H1 (cell line): ENCODE results near the gene PDP2. TPM values are rescaled to one million over a fixed set of nuclear protein-coding genes. Genes with fewer than 3 reads are reported as not detected.

Experiments used
- BRCA1 ChIP-seq: IDR thresholded peaks from 2 replicates; pipeline ENCODE4 v1.6.1; 2012; ENCODE audit warnings: low read depth, low read length, improper control_type of control experiment
- EP300 ChIP-seq, 2 experiments: IDR thresholded peaks; 1 replicate in 1 of 2; 2 replicates in 1 of 2; pipeline ENCODE4 v1.6.1; 2011 to 2012; ENCODE audit warnings: low read depth in 2 of 2, low read length in 2 of 2, mild to moderate bottlenecking in 2 of 2, borderline replicate concordance in 1 of 2, inconsistent platforms in 1 of 2, moderate library complexity in 1 of 2
- NANOG ChIP-seq: IDR thresholded peaks from 2 replicates; pipeline ENCODE4 v1.6.1; 2011; ENCODE audit warnings: low read length, low read depth, mild to moderate bottlenecking, inconsistent platforms; ENCODE audit not compliant: insufficient read depth, poor library complexity, severe bottlenecking
- RFX5 ChIP-seq: IDR thresholded peaks from 2 replicates; pipeline ENCODE4 v1.6.1; 2011; ENCODE audit warnings: low read depth, low read length, improper control_type of control experiment, borderline replicate concordance
- RXRA ChIP-seq: IDR thresholded peaks from 2 replicates; pipeline ENCODE4 v1.6.1; 2011; ENCODE audit warnings: low read depth, mild to moderate bottlenecking, low read length, moderate library complexity; ENCODE audit not compliant: insufficient read depth
- SP2 ChIP-seq: IDR thresholded peaks from 2 replicates; pipeline ENCODE4 v1.6.1; 2012; ENCODE audit warnings: mild to moderate bottlenecking, low read length, inconsistent platforms
- USF2 ChIP-seq: IDR thresholded peaks from 2 replicates; pipeline ENCODE4 v1.6.1; 2011; ENCODE audit warnings: low read length, improper control_type of control experiment
- ZNF274 ChIP-seq: IDR thresholded peaks from 2 replicates; pipeline ENCODE4 v1.7.0; 2012; ENCODE audit warnings: low read length, borderline replicate concordance; ENCODE audit errors: extremely low read depth
- polyA plus RNA-seq, 7 experiments: library from polyadenylated mRNA; depleted of rRNA in 3 of 7; stranded (reverse) in 5 of 7; unstranded in 2 of 7; fragments of >200 nt in 5 of 7; fragments of 200-250 nt in 2 of 7; gene quantifications; 1 replicate in 5 of 7; 2 replicates in 1 of 7; 4 replicates in 1 of 7; pipeline versions ENCODE4 v1.2.1 to v1.2.3, GENCODE V29; 2011 to 2013; ENCODE audit warnings: missing spikeins in 2 of 7, mixed read lengths in 2 of 7
- total RNA-seq: library from RNA; stranded (reverse); fragmentation: NEBNext Ultra II Directional; extraction: Animal tissue kit (Norgen Biotek cat#: 25700); gene quantifications from 2 replicates; pipeline ENCODE4 v1.2.1, GENCODE V29; 2021
- TF ChIP-seq, protein P1 (sequence below): fragments of 300-600 bp; sonication (generic); IDR thresholded peaks from 2 replicates; pipeline ENCODE4 v1.7.1; 2012; ENCODE audit warnings: low read length, moderate library complexity, mild to moderate bottlenecking, inconsistent platforms; ENCODE audit not compliant: insufficient replicate concordance
- TF ChIP-seq, protein P2 (sequence below): IDR thresholded peaks from 2 replicates; pipeline ENCODE4 v1.6.1; 2011; ENCODE audit warnings: low read depth, mild to moderate bottlenecking, low read length; ENCODE audit not compliant: insufficient read depth

PDP2 gene
- total and polyA plus RNA-seq, 2 of the 8 experiments (the other 6 are each of a cell fraction or from before 2014, with no cell fraction given): 11.7 to 36.5 TPM

DNA sequence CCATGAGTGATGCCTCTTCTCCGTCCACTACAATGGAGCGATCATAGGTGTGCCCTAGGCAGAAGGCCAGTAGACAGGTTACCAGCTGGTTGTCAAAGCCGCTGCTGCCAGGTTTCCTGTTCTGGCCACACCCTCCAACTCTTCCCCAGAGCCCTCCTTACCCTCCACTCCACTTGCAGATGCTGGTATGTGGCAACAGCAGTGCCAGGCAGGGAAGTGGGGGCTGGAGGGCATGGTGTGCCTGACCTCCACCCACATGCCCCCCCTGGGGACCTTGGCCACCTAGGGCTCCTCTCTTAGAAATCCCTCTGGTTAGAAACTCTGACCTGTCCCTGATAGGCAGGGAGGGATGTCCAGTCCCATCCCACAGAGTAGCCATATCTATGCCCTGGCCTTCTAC is 43.6 kb downstream of the PDP2 start (continued):
- TF ChIP-seq, protein P1, sequence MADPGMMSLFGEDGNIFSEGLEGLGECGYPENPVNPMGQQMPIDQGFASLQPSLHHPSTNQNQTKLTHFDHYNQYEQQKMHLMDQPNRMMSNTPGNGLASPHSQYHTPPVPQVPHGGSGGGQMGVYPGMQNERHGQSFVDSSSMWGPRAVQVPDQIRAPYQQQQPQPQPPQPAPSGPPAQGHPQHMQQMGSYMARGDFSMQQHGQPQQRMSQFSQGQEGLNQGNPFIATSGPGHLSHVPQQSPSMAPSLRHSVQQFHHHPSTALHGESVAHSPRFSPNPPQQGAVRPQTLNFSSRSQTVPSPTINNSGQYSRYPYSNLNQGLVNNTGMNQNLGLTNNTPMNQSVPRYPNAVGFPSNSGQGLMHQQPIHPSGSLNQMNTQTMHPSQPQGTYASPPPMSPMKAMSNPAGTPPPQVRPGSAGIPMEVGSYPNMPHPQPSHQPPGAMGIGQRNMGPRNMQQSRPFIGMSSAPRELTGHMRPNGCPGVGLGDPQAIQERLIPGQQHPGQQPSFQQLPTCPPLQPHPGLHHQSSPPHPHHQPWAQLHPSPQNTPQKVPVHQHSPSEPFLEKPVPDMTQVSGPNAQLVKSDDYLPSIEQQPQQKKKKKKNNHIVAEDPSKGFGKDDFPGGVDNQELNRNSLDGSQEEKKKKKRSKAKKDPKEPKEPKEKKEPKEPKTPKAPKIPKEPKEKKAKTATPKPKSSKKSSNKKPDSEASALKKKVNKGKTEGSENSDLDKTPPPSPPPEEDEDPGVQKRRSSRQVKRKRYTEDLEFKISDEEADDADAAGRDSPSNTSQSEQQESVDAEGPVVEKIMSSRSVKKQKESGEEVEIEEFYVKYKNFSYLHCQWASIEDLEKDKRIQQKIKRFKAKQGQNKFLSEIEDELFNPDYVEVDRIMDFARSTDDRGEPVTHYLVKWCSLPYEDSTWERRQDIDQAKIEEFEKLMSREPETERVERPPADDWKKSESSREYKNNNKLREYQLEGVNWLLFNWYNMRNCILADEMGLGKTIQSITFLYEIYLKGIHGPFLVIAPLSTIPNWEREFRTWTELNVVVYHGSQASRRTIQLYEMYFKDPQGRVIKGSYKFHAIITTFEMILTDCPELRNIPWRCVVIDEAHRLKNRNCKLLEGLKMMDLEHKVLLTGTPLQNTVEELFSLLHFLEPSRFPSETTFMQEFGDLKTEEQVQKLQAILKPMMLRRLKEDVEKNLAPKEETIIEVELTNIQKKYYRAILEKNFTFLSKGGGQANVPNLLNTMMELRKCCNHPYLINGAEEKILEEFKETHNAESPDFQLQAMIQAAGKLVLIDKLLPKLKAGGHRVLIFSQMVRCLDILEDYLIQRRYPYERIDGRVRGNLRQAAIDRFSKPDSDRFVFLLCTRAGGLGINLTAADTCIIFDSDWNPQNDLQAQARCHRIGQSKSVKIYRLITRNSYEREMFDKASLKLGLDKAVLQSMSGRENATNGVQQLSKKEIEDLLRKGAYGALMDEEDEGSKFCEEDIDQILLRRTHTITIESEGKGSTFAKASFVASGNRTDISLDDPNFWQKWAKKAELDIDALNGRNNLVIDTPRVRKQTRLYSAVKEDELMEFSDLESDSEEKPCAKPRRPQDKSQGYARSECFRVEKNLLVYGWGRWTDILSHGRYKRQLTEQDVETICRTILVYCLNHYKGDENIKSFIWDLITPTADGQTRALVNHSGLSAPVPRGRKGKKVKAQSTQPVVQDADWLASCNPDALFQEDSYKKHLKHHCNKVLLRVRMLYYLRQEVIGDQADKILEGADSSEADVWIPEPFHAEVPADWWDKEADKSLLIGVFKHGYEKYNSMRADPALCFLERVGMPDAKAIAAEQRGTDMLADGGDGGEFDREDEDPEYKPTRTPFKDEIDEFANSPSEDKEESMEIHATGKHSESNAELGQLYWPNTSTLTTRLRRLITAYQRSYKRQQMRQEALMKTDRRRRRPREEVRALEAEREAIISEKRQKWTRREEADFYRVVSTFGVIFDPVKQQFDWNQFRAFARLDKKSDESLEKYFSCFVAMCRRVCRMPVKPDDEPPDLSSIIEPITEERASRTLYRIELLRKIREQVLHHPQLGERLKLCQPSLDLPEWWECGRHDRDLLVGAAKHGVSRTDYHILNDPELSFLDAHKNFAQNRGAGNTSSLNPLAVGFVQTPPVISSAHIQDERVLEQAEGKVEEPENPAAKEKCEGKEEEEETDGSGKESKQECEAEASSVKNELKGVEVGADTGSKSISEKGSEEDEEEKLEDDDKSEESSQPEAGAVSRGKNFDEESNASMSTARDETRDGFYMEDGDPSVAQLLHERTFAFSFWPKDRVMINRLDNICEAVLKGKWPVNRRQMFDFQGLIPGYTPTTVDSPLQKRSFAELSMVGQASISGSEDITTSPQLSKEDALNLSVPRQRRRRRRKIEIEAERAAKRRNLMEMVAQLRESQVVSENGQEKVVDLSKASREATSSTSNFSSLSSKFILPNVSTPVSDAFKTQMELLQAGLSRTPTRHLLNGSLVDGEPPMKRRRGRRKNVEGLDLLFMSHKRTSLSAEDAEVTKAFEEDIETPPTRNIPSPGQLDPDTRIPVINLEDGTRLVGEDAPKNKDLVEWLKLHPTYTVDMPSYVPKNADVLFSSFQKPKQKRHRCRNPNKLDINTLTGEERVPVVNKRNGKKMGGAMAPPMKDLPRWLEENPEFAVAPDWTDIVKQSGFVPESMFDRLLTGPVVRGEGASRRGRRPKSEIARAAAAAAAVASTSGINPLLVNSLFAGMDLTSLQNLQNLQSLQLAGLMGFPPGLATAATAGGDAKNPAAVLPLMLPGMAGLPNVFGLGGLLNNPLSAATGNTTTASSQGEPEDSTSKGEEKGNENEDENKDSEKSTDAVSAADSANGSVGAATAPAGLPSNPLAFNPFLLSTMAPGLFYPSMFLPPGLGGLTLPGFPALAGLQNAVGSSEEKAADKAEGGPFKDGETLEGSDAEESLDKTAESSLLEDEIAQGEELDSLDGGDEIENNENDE: no peak
- TF ChIP-seq, protein P2, sequence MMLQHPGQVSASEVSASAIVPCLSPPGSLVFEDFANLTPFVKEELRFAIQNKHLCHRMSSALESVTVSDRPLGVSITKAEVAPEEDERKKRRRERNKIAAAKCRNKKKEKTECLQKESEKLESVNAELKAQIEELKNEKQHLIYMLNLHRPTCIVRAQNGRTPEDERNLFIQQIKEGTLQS: no peak
- no peak for TF ChIP-seq RXRA
- TF ChIP-seq EP300 (IDR thresholded peaks at IDR 0.05; ENCODE audit: borderline replicate concordance in 1 of 2, low read depth in 2 of 2, low read length in 2 of 2): no peak
- TF ChIP-seq BRCA1: no peak
- no peak for TF ChIP-seq ZNF274
- TF ChIP-seq SP2: no peak
- no peak for TF ChIP-seq USF2
- TF ChIP-seq NANOG: no peak
- no peak for TF ChIP-seq RFX5
